ACHN (cell line): ENCODE data around the gene SERHL2.
A peak's percentile ranks its signal among the peaks of the same experiment; 100 is the strongest.
"Not testable (repeated sequence)": the region's sequence is repeated elsewhere in the genome, so short reads cannot be mapped to it uniquely, and the experiment has no call there.

ENCODE experiments used
- DNase-seq: peaks from one replicate; pipeline ENCODE4 v3.0.0-alpha.2; 2015
- in situ Hi-C: cut with HindIII; loops from 2 replicates; pipeline ENCODE4 v1.10.0; 2017; ENCODE audit warnings: low sequenced_read_pairs, low pct_ligation_motif_present, low pct_unique_long_range_greater_than_20kb

The SERHL2 gene

GRCh38 chr22:42531401-42532084 lies 22.2 kb upstream of the SERHL2 start:
- peak; percentile 33 for DNase-seq
- in situ Hi-C loops = not testable (repeated sequence)

GRCh38 chr22:42533638-42533977 lies 20.1 kb upstream of the SERHL2 start:
- in situ Hi-C loops = no loop called here
- DNase-seq = no peak

- DNase-seq, in situ Hi-C loops: not testable (repeated sequence)
Measured at GRCh38 chr22:42535082-42535731, 18.5 kb upstream of the SERHL2 start.

- in situ Hi-C loops = no loop called here
- no peak for DNase-seq
Measured at GRCh38 chr22:42536166-42536565, 17.6 kb upstream of the SERHL2 start.

- in situ Hi-C loops, DNase-seq: not testable (repeated sequence)
Measured at GRCh38 chr22:42536634-42537033, 17.1 kb upstream of the SERHL2 start.

GRCh38 chr22:42537199-42537831 lies 16.4 kb upstream of the SERHL2 start:
- DNase-seq, in situ Hi-C loops: not testable (repeated sequence)

GRCh38 chr22:42539236-42539771 lies 14.5 kb upstream of the SERHL2 start:
- in situ Hi-C loops, DNase-seq: not testable (repeated sequence)

GRCh38 chr22:42544686-42545085 lies 9.1 kb upstream of the SERHL2 start:
- DNase-seq = no peak
- in situ Hi-C loops = no loop called here

- DNase-seq = no peak
- in situ Hi-C loops = no loop called here
Measured at GRCh38 chr22:42547562-42547961, 6.2 kb upstream of the SERHL2 start.

GRCh38 chr22:42548126-42548525 lies 5.6 kb upstream of the SERHL2 start:
- in situ Hi-C loops, DNase-seq: not testable (repeated sequence)

- in situ Hi-C loops = no loop called here
- no peak for DNase-seq
Measured at GRCh38 chr22:42548597-42549330, 5.0 kb upstream of the SERHL2 start.

- DNase-seq = no peak
- in situ Hi-C loops = no loop called here
Measured at GRCh38 chr22:42549331-42550060, 4.3 kb upstream of the SERHL2 start.

GRCh38 chr22:42552294-42552647 lies 1.5 kb upstream of the SERHL2 start:
- in situ Hi-C loops, DNase-seq: not testable (repeated sequence)

- no peak for DNase-seq
- in situ Hi-C loops = no loop called here
Measured at GRCh38 chr22:42560381-42560780, 6.6 kb downstream of the SERHL2 start.

- peak; percentile 23 for DNase-seq
- in situ Hi-C loops = no loop called here
Measured at GRCh38 chr22:42560781-42561180, 7.0 kb downstream of the SERHL2 start.

GRCh38 chr22:42561856-42562255 lies 8.1 kb downstream of the SERHL2 start:
- in situ Hi-C loops = no loop called here
- DNase-seq = no peak

GRCh38 chr22:42562279-42562678 lies 8.5 kb downstream of the SERHL2 start:
- in situ Hi-C loops = no loop called here
- no peak for DNase-seq

- in situ Hi-C loops = no loop called here
- DNase-seq = no peak
Measured at GRCh38 chr22:42562684-42563083, 8.9 kb downstream of the SERHL2 start.
